ENCODE measurements around the gene KCNMB2.
"Not testable (repeated sequence)": the region's sequence is repeated elsewhere in the genome, so short reads cannot be mapped to it uniquely, and the experiment has no call there.

Gene KCNMB2

GRCh38 chr3:178810181-178810580 is 273.9 kb downstream of the KCNMB2 start:
- no peak for DNase-seq (ENCODE audit: low spot score)

- no peak for DNase-seq (ENCODE audit: low spot score)
Measured at GRCh38 chr3:178822722-178823121, 286.5 kb downstream of the KCNMB2 start.

GRCh38 chr3:178823150-178823549 is 286.9 kb downstream of the KCNMB2 start:
- no peak for DNase-seq (ENCODE audit: low spot score)

DNA sequence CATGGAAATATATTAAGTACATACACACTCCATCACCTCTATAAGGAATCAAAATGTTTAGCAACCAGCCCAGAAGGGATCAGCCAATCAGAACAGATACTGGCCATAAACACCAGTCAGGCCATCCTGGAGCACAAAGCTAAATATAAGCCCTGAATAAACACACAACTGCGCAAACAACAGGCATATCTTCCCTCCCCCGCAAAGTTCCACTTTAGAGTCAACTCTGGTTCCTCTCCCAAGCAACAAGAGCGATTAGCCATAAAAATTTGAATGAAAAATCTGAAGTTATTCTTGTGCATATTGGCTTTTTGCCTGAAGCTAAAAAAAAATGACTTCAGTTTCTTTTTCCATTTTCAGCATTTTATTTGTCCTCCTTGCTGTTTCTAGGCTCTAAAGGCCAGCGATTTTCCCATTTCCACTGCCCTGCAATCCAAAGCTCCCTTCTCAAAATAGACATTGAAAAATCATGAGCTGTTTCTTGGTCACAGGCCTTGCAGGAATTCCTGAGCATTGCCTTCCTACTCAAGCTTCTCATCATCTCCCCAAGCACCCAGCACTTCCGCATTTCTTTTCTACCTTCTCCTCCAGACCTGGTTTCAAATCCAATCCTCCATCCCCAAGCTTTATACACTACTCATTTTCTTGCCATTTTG is 287.5 kb downstream of the KCNMB2 start:
- no peak for DNase-seq (ENCODE audit: low spot score)

DNA sequence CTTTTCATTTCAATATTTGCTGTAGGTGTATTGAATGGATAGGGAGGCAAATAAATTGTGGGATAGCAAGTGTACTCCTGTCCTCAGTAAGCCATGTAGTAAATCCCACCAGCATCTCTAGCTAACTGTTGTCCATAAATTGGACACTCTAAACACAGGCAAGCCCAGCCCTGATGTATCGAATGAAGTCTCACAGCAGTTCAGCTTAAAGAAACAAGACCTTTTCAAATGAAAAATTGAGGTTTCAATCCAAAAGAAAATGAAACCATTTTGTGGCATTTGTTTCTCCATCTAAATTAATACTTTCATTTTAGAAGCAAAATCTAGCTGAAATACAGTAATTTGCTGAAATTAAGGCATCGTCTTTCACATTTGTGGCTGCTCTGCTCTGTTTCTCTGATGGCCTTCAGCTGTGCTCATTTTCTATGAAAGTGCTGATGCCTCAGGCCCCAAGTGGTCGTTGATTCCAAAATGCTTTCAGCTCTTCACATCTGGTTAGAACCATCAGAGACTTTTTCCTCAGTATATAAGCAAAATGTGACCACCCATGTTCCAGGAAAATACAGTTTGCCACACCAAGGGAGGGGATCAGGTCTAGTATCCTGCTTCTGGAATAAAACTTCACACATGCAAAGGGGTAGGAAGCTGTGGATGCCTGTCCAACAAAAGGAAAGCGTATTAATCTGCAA is 290.3 kb downstream of the KCNMB2 start:
- no peak for DNase-seq (ENCODE audit: low spot score)

DNA sequence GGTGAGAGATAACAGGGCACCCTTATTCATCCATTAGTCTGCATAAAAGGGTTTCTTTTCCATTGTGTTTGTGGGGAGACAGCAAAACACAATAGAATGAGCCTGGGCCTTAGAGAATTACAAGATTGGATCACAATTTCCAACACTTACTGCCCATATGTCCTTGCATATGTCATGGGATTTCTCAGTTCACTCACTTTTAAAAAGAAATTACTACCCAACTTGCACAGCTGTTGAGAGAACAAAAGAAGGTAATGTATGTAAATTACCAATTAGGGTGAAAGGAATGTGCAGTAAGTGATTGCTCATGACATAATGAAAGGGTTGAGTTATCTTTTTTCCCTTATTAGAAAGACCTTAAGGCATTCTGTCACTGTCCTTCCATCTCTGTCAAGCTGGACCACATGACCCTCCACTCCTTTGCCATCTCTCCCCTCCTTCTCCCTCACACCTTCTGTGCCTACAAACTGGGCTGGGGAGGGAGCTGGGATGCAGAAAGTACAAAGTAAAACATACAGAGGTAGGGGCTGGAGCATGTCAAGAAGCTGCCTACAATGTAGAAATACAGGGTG is 291.1 kb downstream of the KCNMB2 start:
- no peak for DNase-seq (ENCODE audit: low spot score)

- DNase-seq (ENCODE audit: low spot score), result no peak
Measured at GRCh38 chr3:178833695-178834094, 297.5 kb downstream of the KCNMB2 start.

DNA sequence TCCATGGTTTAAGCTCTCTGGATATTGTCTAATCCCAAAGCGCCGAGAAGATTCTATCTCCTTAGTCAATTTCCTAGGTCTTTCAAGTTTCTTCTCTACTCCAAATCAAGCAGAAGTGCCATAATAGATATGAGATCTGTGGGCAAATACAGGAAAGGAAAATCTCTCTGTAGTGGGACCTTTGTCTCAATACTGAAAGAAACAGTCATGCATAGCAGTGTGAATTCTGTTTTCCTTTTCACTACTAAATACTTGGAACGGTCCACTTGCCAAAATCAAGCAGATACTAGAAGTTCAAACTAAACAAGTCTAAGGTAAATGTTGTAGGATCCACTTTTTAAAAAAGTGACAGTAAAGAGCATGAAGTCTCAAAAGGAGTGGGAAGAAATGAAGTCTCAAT is 298.8 kb downstream of the KCNMB2 start:
- DNase-seq (ENCODE audit: low spot score), result no peak

DNA sequence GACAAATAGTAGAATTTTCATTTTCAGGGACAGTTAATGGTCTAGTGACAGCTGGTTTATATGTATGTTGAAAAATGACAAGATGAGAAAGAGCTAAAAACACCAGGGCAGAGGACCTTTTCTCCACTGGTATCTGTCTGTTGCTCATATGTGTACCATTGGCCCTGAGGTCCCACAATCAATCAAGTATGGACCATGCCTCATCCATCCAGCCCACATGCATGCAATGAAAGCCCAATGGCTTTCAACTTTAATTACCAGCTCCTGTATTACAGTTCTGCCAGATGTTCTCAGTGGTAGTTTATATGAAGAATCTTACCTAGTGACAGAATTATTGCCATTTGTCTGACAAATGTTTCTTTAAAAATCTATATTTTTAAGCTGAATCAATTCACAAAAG is 301.3 kb downstream of the KCNMB2 start:
- DNase-seq (ENCODE audit: low spot score), result no peak

DNA sequence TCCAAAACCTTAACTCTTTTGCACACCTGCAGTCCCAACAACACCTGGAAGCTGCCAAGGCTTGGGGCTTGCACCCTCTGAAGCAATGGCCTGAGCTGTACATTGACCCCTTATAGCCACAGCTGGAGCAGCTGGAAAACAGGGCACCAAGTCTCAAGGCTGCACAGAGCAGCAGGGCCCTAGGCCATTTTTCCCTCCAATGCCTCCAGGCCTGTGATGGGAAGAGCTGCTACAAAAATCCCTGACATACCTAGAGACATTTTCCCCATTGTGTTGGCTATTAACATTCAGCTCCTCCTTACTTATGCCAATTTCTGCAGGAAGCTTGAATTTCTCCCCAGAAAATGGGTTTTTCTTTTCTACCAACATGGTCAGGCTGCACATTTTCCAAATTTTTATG is 304.4 kb downstream of the KCNMB2 start:
- DNase-seq (ENCODE audit: low spot score), result no peak

GRCh38 chr3:178841011-178841410 is 304.8 kb downstream of the KCNMB2 start:
- DNase-seq (ENCODE audit: low spot score), result no peak

DNA sequence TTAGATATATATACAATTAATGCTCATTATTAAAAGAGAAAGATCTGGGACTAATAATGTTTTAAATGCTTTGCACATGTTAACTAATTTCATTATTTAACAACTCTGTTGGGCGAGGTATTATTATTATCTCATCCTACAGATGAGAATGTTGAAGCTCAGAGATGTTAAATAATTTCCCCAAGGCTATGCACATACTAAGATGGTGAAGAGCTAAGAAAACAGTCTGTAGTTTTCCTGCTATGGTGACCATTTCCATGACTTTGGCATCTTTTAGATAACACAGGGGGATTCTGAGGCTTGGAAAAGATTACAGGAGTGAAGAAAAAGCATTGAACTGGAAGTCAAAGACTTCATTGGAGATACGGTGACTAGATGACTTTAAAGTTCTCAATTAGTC is 308.7 kb downstream of the KCNMB2 start:
- no peak for DNase-seq (ENCODE audit: low spot score)

DNA sequence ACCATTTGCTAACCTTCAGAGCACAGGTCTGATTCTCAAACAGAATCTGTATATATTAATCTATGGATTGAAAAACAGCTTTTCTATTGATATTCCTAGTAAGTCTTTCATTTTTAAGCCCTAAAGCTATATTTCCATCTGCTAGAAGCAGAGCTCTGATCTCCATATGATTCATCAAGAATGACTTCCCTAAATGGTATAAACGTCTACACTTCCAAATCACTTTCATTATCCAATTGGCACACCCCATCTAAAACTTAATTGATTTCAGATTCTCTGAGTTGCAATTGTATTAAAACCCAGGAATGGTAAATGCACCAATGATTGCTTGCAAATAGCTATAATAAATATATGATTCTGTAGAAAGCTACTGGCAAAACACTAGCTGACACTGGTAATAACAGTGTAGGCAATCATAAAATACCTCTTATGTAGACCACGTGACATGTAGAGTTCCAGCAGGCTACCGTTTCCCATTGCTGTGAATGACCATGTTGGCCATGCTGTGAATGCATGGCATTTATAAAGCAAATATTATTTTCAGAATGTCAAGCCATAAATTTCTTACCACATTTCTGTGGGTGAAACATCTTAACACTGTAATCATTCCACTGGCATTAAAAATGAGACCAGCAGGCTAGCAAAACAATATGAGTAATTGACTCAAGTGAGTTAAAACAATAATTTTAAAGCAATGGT is 309.3 kb downstream of the KCNMB2 start:
- DNase-seq (ENCODE audit: low spot score), result no peak

- no peak for DNase-seq (ENCODE audit: low spot score)
Measured at GRCh38 chr3:178847190-178847589, 311.0 kb downstream of the KCNMB2 start.

GRCh38 chr3:178849199-178849910 is 313.1 kb downstream of the KCNMB2 start:
- DNase-seq (ENCODE audit: low spot score), result no peak

- DNase-seq (ENCODE audit: low spot score), result no peak
Measured at GRCh38 chr3:178850450-178851190, 314.4 kb downstream of the KCNMB2 start.

DNA sequence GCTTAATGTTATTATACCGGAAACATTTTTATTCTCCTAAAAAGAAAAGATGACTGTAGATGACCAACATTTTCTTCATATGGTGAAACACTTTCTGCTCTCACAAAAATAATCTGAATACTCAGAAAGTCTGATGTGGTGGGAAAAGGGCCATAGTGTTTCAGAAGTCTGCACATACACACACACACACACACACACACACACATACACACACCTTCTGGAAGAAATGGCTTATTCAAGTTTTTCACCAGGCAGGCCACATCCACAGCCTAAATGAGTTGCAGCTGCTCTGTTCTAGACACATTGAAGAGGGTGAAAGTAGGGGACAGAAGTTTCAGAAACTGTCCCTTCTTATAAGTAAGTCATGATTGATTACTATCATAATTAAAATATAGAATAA is 315.3 kb downstream of the KCNMB2 start:
- DNase-seq (ENCODE audit: low spot score), result no peak

DNA sequence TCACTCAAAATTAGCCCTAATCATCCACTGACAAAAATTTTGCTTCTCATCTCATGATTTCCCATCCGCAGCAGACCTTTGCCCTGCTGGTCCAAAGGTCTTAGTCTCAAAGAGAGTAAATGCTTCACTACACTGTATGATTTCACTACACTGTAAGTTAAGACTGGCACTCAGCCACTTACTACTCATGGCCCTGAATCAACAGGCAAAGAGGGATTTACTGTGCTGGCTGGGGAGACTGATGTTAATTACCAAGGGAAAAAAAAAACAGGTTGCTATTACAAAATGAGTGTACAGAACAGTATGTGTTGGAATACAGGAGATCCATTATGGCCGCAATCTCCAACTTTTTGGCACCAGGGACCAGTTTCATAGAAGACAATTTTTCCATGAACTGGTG is 320.6 kb downstream of the KCNMB2 start:
- DNase-seq (ENCODE audit: low spot score), result no peak

DNA sequence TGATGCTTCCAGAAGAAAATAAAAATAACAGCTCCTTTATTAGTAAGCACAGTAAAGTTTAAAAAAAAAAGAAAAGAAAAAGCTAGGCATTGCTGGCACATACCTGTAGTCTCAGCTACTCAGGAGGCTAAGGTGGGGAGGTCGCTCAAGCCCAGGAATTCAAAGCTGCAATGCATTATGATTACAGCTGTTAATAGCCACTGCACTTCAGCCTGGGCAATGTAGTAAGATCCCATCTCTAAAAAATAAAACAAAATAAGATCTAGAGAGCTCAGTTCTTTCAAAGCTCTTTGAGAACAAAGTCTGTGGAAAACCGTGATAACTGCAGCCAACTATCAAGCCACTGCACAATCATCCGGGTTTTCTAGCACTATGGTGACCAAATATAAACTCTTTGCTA is 323.1 kb downstream of the KCNMB2 start:
- DNase-seq (ENCODE audit: low spot score), result no peak

DNA sequence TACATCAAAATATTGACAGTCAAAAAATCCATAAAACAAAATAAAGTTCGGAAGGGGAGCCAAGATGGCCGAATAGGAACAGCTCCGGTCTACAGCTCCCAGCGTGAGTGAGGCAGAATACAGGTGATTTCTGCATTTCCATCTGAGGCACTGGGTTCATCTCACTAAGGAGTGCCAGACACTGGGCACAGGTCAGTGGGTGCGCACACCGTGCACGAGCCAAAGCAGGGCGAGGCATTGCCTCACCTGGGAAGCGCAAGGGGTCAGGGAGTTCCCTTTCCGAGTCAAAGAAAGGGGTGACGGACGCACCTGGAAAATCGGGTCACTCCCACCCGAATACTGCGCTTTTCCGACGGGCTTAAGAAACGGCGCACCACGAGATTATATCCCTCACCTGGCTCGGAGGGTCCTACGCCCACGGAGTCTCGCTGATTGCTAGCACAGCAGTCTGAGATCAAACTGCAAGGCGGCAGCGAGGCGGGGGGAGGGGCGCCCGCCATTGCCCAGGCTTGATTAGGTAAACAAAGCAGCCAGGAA is 323.7 kb downstream of the KCNMB2 start:
- DNase-seq (ENCODE audit: low spot score), result not testable (repeated sequence)

DNA sequence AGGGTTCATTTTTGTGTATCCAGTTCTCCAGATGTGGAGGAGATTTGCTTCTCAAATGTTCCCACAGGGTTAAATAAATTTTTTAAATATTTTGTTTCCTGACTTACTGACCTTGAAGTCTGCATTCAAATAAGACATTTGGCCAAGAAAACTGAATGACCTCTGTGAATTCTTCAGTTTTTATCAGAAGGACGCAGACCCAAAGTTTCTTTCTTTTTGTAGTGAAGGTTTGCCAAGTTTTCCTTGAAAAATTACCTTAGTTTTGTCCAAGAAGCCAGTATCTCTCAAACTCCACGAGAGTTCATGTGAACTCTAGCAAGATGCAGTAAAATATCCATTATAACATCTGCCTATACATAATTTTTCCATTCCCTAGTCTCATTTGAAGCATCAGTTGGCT is 332.4 kb downstream of the KCNMB2 start:
- DNase-seq (ENCODE audit: low spot score), result no peak
